Cardiac muscle cell (in vitro differentiated cells and primary cell): ENCODE results near the gene PIP5K1C. TPM values are rescaled to one million over a fixed set of nuclear protein-coding genes. Genes with fewer than 3 reads are reported as not detected.
A peak's percentile ranks its signal among the peaks of the same experiment; 100 is the strongest.

Experiments
- DNase-seq, 2 donors: peaks; one replicate each; pipeline versions ENCODE4 v3.0.0 to v3.0.0-alpha.2; 2010 to 2017; ENCODE audit warnings: low read depth in 1 of 2, low spot score in 1 of 2
- H3K27ac ChIP-seq: fragments of 200-600 bp; sonication (generic); 2 replicates; pipeline ENCODE4 v1.5.1; 2016
- H3K27me3 ChIP-seq: fragments of 200-600 bp; sonication (generic); 2 replicates; pipeline ENCODE4 v1.6.0; 2016; ENCODE audit warnings: control low read depth
- H3K36me3 ChIP-seq: fragments of 200-600 bp; sonication (generic); 2 replicates; pipeline ENCODE4 v1.5.1; 2016; ENCODE audit warnings: control low read depth
- H3K4me1 ChIP-seq: fragments of 200-600 bp; sonication (generic); 2 replicates; pipeline ENCODE4 v1.8.1; 2017; ENCODE audit warnings: low read depth, mild to moderate bottlenecking, mixed run types
- H3K4me3 ChIP-seq: fragments of 200-600 bp; sonication (generic); 2 replicates; pipeline ENCODE4 v1.5.1; 2016; ENCODE audit warnings: mild to moderate bottlenecking
- H3K9me3 ChIP-seq: fragments of 200-600 bp; sonication (generic); 2 replicates; pipeline ENCODE4 v1.5.1; 2017; ENCODE audit warnings: low read depth, mild to moderate bottlenecking, control low read depth
- polyA plus RNA-seq: library from polyadenylated mRNA; unstranded; fragments of >200 nt; fragmentation: Nextera tagmentation; extraction: Ambion mirVana; gene quantifications from 2 replicates; pipeline ENCODE4 v1.2.1, GENCODE V29; 2016
- total RNA-seq: library from RNA; depleted of rRNA; stranded (reverse); fragments of >200 nt; gene quantifications from 2 replicates; pipeline ENCODE4 v1.2.3, GENCODE V29; 2016
- TF ChIP-seq, protein P1 (sequence below): IDR thresholded peaks from 2 replicates; pipeline ENCODE4 v1.5.1; 2012; ENCODE audit warnings: low read depth, mild to moderate bottlenecking, low read length

The PIP5K1C gene
- total and polyA plus RNA-seq, 2 experiments from 2014 or later, result 21.0 to 28.4 TPM

DNA sequence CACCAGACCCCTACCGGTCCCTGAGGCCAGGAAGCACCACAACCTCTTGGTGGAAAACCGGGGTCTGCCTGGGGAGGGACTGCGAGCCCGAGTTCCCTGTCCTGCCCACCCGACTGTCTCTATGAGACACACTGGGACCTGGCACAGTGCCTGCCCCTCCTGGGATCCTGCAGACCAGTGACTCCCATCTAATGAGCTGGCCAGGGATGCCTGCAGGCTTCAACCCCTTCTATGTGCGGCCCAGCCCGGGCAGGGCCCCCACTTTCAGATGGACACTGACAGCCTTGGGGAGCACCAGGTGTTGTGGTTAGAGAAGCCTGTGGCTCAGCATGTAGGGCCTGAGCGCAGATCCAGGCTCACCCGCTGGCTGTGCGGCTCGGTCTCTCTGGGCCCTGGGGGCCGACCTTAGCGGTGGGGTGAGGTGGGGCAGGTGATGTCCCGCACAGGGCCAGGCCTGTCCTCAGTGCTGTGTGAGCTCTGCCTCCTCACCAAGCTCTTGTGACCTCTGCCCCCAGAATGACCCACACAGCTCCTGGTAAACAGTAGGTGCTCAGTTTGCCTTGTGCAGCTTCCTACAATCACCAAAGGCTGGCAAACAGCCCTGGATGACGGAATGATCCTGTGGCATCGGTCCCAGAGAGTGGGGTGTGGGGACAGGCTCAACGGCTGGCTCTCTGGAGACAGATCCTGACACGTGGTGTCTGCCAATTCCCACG is 55.8 kb downstream of the PIP5K1C start:
- TF ChIP-seq, protein P1, sequence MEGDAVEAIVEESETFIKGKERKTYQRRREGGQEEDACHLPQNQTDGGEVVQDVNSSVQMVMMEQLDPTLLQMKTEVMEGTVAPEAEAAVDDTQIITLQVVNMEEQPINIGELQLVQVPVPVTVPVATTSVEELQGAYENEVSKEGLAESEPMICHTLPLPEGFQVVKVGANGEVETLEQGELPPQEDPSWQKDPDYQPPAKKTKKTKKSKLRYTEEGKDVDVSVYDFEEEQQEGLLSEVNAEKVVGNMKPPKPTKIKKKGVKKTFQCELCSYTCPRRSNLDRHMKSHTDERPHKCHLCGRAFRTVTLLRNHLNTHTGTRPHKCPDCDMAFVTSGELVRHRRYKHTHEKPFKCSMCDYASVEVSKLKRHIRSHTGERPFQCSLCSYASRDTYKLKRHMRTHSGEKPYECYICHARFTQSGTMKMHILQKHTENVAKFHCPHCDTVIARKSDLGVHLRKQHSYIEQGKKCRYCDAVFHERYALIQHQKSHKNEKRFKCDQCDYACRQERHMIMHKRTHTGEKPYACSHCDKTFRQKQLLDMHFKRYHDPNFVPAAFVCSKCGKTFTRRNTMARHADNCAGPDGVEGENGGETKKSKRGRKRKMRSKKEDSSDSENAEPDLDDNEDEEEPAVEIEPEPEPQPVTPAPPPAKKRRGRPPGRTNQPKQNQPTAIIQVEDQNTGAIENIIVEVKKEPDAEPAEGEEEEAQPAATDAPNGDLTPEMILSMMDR, result no peak
- H3K36me3 ChIP-seq, result no peaks in the 10 kb centered on the region
- H3K9me3 ChIP-seq, result no peaks in the 10 kb centered on the region
- DNase-seq, result peak in 1 of 2 donors; percentile 12
- no peak overlapping the region for H3K4me3 ChIP-seq
- no peaks in the 10 kb centered on the region for H3K4me1 ChIP-seq
- H3K27ac ChIP-seq, result no peak overlapping the region
- H3K27me3 ChIP-seq, result no peaks in the 10 kb centered on the region

DNA sequence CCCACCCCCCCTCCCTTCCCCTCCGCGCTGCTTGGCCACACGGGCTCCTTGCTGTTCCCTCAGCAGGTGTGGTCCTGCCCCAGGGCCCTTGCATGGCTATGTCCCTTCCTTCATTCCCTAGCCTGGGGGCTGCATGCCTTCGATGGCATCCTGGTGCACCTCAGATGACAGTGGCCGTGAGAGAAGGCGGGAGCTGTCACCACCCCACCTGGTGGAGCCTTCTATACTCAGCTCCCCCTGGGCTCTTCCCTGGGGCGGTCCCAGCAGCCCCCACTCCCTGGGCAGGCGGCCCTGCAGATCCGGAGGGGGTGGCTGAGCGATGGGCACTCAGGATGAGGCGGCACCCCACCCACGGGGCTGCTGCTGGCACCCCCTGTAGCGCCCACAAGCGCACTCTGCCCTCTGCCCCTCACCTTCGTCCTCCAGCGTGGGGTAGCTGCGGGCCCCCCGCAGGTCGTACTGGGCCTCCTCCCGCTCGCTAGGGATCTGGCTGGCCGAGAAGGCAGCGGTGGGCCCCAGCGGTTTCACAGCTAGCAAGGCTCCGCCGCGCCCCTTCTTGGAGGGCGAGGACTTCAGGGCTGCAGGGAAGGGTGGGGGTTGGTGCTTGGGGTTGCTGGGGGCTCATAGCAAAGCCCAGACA is 56.5 kb downstream of the PIP5K1C start:
- Histone ChIP-seq H3K36me3 (no peaks in the 10 kb centered on the region), H3K4me1 (no peaks in the 10 kb centered on the region), H3K27ac (peak overlapping the region; percentile 7), H3K9me3 (no peaks in the 10 kb centered on the region), H3K4me3 (no peak overlapping the region), H3K27me3 (no peaks in the 10 kb centered on the region)
- DNase-seq, result no peak
- TF ChIP-seq, protein P1, result no peak

DNA sequence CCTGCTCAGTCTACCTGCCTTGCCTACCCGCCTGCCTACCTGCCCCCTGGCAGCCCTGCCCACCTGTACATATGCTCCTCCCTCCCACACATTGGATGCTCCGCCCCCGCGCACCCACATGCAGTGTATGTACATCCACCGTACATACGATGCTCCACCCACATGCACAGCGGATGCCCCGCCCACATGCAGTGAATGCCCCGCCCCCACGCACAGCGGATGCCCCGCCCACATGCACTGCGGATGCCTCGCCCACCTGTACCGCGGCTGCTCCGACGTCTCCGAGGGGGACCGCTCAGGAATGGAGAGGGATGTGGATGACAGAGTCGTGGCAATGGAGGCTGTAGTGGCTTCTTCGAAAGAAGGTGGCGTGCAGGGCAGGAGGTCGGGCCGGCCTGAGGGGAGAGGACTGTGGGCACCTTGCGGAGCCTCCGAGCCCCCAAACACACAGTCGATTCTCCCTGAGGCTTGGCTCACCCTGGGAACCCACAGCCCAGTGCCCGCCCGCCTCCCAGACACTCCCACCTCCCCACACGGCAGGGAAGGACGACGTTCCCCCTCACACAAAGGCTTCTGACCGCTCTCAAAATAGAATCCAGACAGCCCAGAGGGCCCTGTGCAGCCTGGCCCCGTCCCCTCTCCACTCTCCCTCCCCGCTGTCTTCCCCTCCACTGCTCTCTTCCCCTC is 57.1 kb downstream of the PIP5K1C start:
- no peak overlapping the region for H3K4me3 ChIP-seq
- H3K27ac ChIP-seq, result peak overlapping the region; percentile 7
- no peaks in the 10 kb centered on the region for H3K27me3 ChIP-seq
- H3K9me3 ChIP-seq, result no peaks in the 10 kb centered on the region
- DNase-seq, result peak in 1 of 2 donors; percentile 15
- H3K4me1 ChIP-seq, result no peaks in the 10 kb centered on the region
- TF ChIP-seq, protein P1, result no peak
- H3K36me3 ChIP-seq, result peaks cover 2% of the 10 kb centered on the region

DNA sequence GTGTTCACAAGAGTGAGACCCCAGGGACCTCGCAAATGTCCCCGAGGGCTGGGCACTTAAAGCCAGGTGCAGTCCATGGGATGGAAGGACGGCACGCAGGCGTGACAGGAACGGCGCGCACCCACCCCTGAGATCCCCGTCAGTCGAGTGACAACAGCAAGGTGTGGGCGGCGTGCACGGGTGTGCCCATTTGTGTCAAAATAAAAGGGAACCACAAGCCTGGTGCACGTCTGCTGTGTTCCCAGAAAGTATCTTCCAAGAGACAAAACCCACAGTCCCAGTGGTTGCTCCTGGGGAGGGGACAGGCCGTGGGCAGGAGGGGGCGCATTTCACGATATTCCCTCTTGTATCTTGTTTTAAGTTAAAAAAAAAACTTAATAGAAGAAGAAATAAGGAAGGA is 58.0 kb downstream of the PIP5K1C start:
- DNase-seq, result no peak
- H3K27me3 ChIP-seq, result no peaks in the 10 kb centered on the region
- H3K9me3 ChIP-seq, result no peaks in the 10 kb centered on the region
- H3K4me3 ChIP-seq, result no peak overlapping the region
- peaks cover 4% of the 10 kb centered on the region for H3K36me3 ChIP-seq
- TF ChIP-seq, protein P1, result no peak
- no peaks in the 10 kb centered on the region for H3K4me1 ChIP-seq
- H3K27ac ChIP-seq, result no peak overlapping the region

DNA sequence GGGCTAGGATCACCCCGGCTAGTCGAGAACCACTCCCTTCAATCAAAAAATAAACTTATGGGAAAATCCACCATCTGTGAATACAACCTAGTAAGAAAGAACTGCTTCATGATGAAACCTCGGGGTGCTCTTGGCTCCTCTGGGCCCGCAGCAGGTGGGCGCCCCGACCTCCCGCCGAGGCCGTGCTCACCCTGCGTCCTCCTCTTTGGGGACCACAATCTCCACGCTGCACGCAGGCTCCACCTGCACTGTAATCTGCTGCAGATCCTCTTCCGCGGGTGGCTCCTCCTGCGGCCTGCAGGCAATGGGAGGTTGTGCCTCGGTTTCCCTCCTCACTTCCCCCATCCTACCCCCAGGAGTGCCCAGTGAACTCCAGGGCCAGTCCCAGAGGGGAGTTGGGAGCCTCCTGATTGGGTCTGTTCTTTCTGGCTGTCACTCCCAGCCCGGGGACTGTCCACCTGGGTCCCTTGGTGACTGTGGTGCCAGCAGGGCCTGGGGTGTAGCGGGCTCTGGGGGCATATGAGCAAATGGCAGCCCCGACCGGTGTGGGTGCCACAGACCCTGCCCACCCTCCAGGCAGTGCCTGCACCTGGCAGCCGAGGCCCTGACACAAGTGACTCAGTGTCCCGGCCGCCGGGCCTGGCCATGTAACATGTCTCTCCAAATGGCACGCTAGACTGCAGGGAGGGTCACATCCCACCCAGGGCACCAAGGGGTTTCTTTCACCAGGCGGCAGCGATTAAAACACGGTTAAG is 58.6 kb downstream of the PIP5K1C start:
- H3K9me3 ChIP-seq, result no peaks in the 10 kb centered on the region
- no peak overlapping the region for H3K27ac ChIP-seq
- no peaks in the 10 kb centered on the region for H3K4me1 ChIP-seq
- H3K27me3 ChIP-seq, result no peaks in the 10 kb centered on the region
- no peak for DNase-seq
- H3K36me3 ChIP-seq, result peaks cover 6% of the 10 kb centered on the region
- TF ChIP-seq, protein P1, result no peak
- H3K4me3 ChIP-seq, result no peak overlapping the region
